CD4-positive, alpha-beta T cell treated with Interleukin-17A for 1 hour (primary cell): ENCODE data around the gene TUT4.
A peak's percentile ranks its signal among the peaks of the same experiment; 100 is the strongest.

Experiments used
- DNase-seq: peaks from one replicate; pipeline ENCODE4 v3.0.0-alpha.2; 2020

TUT4 gene

GRCh38 chr1:52463891-52464290, 89.0 kb downstream of the TUT4 start:
- no peak for DNase-seq

GRCh38 chr1:52461821-52462220, 91.1 kb downstream of the TUT4 start:
- no peak for DNase-seq

GRCh38 chr1:52460694-52461093, 92.2 kb downstream of the TUT4 start:
- no peak for DNase-seq

- DNase-seq: no peak
Observed at GRCh38 chr1:52455686-52456085, 97.2 kb downstream of the TUT4 start.

- DNase-seq: no peak
Observed at GRCh38 chr1:52454779-52455178, 98.1 kb downstream of the TUT4 start.

GRCh38 chr1:52454127-52454526, 98.8 kb downstream of the TUT4 start:
- DNase-seq: no peak

- DNase-seq: no peak
Observed at GRCh38 chr1:52444463-52444862, 108.4 kb downstream of the TUT4 start.

- no peak for DNase-seq
Observed at GRCh38 chr1:52439976-52440375, 112.9 kb downstream of the TUT4 start.

- no peak for DNase-seq
Observed at GRCh38 chr1:52436817-52437216, 116.1 kb downstream of the TUT4 start.

GRCh38 chr1:52435650-52436049, 117.2 kb downstream of the TUT4 start:
- no peak for DNase-seq

- DNase-seq: no peak
Observed at GRCh38 chr1:52435211-52435610, 117.7 kb downstream of the TUT4 start.

- no peak for DNase-seq
Observed at GRCh38 chr1:52432807-52433206, 120.1 kb downstream of the TUT4 start.

- no peak for DNase-seq
Observed at GRCh38 chr1:52427152-52427551, 125.7 kb downstream of the TUT4 start.

GRCh38 chr1:52426371-52426770, 126.5 kb downstream of the TUT4 start:
- no peak for DNase-seq

GRCh38 chr1:52424813-52425212, 128.1 kb downstream of the TUT4 start:
- DNase-seq: peak; percentile 31

GRCh38 chr1:52424231-52424636, 128.7 kb downstream of the TUT4 start:
- peak; percentile 81 for DNase-seq

- peak; percentile 89 for DNase-seq
Observed at GRCh38 chr1:52423771-52424170, 129.1 kb downstream of the TUT4 start.

GRCh38 chr1:52423055-52423454, 129.8 kb downstream of the TUT4 start:
- DNase-seq: no peak

GRCh38 chr1:52420713-52421112, 132.2 kb downstream of the TUT4 start:
- DNase-seq: no peak

GRCh38 chr1:52416811-52417210, 136.1 kb downstream of the TUT4 start:
- no peak for DNase-seq

- no peak for DNase-seq
Observed at GRCh38 chr1:52414942-52415341, 137.9 kb downstream of the TUT4 start.

GRCh38 chr1:52413410-52413989, 139.4 kb downstream of the TUT4 start:
- DNase-seq: no peak

- no peak for DNase-seq
Observed at GRCh38 chr1:52404975-52405338, 147.9 kb downstream of the TUT4 start.

GRCh38 chr1:52404116-52404974, 148.5 kb downstream of the TUT4 start, which contains the start of the genes ORC1 and PRPF38A:
TSS of gene ORC1 (minus strand) at chr1:52404423. CDS start at chr1:52402223, 2,200 bp downstream.
TSS of gene PRPF38A (plus strand) at chr1:52404602. CDS start at chr1:52404750, 148 bp downstream.
- DNase-seq: peak; percentile 97
